GM18499 (cell line): Measurements from ENCODE around the gene BPIFB4.
"Not testable (repeated sequence)": the region's sequence is repeated elsewhere in the genome, so short reads cannot be mapped to it uniquely, and the experiment has no call there.

Experiments used
- ATAC-seq: cut with Tn5 transposase; IDR thresholded peaks from one replicate; pipeline ENCODE4 v1.9.1; 2021; ENCODE audit warnings: moderate number of reproducible peaks; ENCODE audit not compliant: insufficient read depth, unreplicated experiment

Gene BPIFB4

GRCh38 chr20:33079259-33079658 is at the start of gene BPIFB4:
TSS of gene BPIFB4 (plus strand) at chr20:33079643. CDS start at chr20:33081527, 1,884 bp downstream.
- ATAC-seq, result no peak

DNA sequence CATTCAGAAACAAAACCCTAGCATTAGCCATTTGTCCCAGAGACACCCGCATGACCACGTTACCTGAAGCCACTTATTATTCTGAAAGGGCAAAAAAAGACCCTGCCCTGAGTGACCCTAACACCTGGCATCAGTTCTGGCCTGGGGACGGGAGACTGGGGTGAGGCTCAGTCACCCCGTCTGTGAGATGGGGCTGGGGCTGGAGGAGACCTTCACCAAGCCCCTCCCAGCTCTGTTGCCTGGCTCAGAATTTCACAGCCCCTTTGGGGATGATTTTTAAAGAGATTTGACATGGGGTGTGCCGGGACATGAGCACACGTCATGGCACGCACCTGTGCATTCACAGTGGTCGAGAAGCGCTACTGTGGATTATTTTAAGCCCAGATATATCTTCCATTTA is 49.4 kb upstream of the BPIFB4 start:
- no peak for ATAC-seq

GRCh38 chr20:33030569-33030968 is 48.9 kb upstream of the BPIFB4 start:
- no peak for ATAC-seq

DNA sequence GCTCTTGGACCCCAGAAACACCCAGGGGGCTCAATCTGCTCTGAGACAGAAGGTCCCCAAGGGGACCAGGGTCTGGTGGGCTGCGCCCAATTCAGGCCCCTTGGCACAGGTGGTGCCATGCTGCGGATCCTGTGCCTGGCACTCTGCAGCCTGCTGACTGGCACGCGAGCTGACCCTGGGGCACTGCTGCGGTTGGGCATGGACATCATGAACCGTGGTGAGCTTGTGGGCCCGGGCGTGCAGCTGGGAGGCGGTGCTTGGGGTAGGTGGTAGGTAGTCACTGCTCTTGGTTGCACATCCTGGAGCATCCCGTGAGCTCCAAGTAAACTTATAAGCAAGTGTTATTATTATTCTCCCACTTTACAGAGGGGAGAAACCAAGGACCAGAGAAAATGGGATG is 47.9 kb upstream of the BPIFB4 start, which contains the start of gene BPIFB6:
Gene BPIFB6, plus strand, starts transcription at position 118 of the 400 bp plus-strand sequence. Its CDS starts 0 bp downstream, at position 118.
- no peak for ATAC-seq

GRCh38 chr20:33032555-33032954 is 46.9 kb upstream of the BPIFB4 start:
- no peak for ATAC-seq

- ATAC-seq, result no peak
These were observed 46.1 kb upstream of the BPIFB4 start for GRCh38 chr20:33033381-33033780.

DNA sequence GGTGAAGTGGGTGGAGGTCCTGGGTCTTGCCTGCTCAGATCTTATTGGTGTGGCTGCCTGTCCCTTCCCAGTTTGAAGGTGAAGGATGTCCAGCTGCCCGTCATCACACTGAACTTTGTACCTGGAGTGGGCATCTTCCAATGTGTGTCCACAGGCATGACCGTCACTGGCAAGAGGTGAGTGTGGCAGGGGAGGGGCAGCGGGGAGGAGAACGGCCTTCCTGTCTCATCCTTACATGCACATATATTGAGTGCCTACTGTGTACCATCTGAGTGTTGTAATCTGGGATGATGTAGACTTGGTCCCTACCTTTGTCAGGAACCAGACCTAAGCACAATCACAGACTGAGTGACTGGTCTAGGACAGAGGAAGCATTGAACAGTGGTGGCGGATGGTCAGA is 45.3 kb upstream of the BPIFB4 start:
- no peak for ATAC-seq

DNA sequence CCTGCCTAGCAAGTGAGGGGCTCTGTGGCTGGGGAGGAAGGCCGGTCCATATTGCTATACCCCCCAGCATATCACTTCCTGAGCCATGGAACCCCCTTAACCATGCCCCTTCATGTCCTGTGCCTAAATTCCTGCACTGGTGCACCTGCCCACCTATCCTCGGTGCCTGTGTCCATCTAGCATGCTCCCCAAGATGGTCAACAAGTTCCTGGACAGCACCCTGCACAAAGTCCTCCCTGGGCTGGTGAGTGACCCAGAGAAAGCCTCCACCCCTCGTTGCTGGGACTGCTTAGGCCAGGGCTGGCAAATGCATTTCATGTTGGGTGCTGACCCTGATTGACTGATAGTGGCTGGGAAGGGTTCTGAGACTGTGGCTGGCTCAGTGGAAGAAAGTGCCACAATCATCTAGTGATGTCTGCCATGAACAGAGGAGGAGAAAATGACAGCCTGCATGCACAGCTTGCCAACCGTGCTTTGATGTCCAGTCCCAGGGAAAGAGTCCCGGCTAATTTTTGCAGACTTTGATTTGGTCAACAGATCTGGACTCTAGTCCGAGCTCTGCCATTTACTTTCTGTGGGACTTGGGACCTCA is 44.4 kb upstream of the BPIFB4 start:
- no peak for ATAC-seq

DNA sequence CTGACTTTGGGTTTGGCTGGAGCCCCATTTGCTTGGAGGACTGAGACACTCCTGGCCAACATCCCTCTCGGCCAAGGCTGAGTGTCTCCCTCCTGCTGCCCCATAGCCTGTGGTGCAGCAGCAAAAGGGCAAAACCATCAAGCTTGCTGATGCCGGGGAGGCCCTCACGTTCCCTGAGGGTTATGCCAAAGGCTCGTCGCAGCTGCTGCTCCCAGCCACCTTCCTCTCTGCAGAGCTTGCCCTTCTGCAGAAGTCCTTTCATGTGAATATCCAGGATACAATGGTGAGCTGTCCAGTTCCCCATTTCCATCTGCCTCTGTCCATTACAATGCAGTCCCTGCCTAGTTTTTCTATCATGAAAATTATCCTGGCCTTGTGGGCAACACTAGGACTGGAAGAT is 42.0 kb upstream of the BPIFB4 start:
- no peak for ATAC-seq

- no peak for ATAC-seq
These were observed 41.2 kb upstream of the BPIFB4 start for GRCh38 chr20:33038243-33038642.

GRCh38 chr20:33042430-33042829 is 37.0 kb upstream of the BPIFB4 start:
- no peak for ATAC-seq

GRCh38 chr20:33042983-33043730 is 36.3 kb upstream of the BPIFB4 start:
- no peak for ATAC-seq

DNA sequence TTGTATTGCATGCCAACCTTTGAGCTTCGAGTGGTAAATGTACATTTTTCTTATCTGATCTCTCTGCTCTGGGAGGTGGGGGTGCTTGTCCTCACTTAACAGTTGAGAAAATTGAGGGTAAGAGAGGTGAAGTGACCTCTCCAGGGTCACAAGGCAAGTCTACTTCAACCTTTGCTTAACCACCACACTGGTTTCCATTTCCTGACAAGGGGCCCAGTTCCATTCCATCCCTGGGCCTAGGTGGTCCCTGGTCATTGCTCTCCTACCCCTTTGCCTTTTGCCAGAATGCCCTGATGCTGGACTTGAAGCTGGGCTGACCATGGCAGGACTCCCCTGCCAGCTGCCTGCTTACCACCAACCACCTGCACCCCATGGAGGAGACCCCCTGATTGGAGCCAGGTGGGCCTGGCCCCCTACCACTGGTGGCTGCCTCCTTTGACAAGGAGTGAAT is 35.7 kb upstream of the BPIFB4 start:
- ATAC-seq, result no peak

GRCh38 chr20:33045129-33045721 is 34.2 kb upstream of the BPIFB4 start:
- ATAC-seq, result not testable (repeated sequence)

- ATAC-seq, result no peak
These were observed 33.0 kb upstream of the BPIFB4 start for GRCh38 chr20:33046412-33046811.

DNA sequence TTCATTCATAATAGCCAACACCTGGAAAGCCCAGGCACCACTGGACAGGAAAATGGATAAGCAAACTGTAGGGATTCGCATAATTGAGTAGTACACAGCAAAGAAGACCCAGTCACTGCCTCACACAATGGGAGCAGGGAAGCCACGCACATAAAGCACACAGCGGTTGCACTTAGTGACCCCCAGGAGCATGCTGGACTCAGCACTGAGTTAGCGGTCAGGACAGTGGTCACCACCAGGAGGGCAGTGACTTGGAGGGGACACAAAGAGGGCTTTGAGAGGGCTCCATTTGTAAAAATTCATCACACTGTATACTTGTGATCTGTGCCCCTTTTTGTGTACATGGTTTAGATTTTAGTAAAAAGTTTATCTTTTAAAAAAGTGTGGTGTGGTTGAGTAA is 28.1 kb upstream of the BPIFB4 start:
- ATAC-seq, result no peak

DNA sequence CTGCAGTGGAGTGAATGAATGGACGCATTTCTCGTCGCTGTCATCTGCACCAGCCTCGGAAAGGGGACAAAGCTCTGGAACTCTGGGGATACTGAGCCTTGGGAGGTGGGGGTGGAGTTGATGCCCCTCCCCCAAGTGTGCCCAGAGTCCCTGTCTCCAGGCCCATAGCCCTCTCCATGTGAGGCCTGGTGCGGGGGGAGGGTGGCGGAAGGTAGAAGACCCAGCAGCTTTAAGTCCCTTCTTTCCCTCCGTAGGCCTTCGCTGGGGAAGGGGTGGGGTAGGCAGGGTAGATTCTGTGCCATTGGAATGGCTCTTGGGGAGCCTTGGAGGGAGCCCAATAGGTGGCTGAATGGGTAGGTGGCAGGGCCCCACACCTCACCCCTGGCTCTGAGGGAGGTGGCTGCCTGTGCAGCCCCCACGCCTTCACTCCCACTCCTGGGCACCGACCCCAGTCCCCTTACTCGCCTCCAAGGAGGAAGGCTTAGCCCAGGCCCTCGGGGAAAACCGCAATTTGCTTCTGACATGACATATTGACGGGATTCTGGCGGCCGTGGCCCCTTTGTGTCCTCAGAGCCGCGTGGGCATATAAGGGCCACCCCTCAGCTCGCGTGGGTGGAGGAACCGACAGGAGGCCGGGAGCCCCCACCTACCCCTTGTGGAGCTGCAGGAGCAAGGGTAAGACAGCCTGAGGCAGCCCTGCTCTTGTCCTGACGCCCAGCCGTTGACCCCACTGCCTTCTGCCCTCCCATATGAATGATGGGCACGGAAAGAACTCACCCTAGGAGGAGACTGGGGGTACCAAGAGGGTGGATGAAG is 25.9 kb upstream of the BPIFB4 start, which contains the start of gene BPIFB3:
Gene BPIFB3, plus strand, starts transcription at position 613 of the 816 bp plus-strand sequence. CDS start 1,533 bp downstream, outside the sequence.
- ATAC-seq, result no peak

DNA sequence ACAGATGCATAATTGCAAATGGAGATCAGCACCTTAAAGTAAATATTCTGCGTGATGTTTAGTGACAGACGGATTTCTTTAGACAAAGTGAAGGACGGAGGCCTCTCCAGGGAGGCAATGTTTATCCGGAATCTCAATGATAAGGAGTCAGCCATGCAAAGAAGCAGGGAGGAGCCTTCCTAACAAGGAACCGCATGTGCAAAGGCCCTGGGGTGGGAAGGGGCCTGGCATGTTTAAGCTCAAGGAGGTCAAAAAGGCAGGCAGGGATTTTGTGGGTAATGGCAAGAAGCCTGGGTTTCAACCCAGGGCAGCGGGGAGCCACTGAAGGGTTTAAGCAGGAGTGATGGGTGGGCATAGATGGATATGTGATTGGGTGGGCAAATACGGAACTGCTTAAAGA is 25.1 kb upstream of the BPIFB4 start:
- no peak for ATAC-seq

DNA sequence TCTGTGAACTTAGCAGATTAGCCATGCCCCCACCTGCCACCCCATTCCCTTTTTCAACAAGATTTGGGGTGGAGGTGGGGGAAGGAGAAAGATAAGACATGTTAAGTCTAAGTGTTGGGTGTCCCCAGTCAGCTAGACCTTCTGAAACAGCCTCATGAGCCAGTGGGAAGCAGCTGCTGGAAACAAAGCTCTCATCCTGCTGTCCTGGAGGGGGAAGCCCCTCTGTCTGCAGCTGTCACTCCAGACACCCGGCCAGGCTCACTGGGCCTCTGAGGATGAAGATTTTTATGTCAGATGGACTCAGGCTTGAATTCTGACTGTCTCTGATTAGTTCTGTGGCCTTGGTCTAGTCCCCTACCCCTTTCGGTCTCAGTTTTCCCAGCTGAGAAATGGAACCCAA is 24.7 kb upstream of the BPIFB4 start:
- no peak for ATAC-seq

GRCh38 chr20:33059136-33059535 is 20.3 kb upstream of the BPIFB4 start:
- no peak for ATAC-seq
